SIG-M5 treated with dmso at 0.1 percent for 504 hours (cell line): ENCODE results near the gene MGAT4C.
A peak's percentile ranks its signal among the peaks of the same experiment; 100 is the strongest.

Source experiments
- DNase-seq: peaks from one replicate; lab custom pipeline; 2025; ENCODE audit not compliant: unreplicated experiment; lab: John Stamatoyannopoulos, UW

The MGAT4C gene

DNA sequence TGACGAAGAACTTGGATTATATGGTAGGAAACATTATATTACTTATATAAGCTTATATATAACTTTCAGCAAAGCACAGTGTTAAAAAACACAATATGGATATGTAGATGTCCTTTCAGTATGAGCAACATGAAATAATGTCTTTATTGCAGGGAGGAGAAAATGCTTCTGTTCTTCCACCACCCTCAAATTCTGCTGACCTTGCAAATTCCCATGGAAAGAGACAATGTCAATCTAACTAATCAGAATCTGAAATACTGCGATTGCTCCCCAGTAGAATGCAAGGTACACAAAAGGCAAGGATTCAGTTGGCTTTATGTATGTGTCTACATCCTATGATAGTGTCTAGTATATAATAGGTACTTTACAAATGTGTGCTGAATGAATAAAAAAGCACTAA lies 26.4 kb downstream of the MGAT4C start:
- DNase-seq = no peak

DNA sequence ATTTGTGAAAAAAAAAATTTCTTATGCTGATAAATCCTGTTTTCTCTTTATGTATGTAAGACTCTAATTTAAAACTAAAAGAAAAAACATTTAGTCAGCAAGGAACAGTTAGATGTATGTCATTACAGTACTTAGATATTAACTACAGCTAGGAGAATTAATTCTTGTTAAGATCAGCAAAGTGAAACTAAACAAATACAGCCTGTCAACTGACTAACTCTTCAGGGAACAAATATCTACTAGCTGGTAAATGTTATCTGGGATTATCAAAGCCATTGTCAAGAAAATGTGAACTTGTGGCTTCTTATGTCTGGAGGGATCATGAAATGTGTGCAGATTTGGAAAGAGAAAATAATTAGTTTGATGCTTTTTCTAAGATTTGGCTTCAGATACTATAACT lies 27.5 kb downstream of the MGAT4C start:
- no peak for DNase-seq

DNA sequence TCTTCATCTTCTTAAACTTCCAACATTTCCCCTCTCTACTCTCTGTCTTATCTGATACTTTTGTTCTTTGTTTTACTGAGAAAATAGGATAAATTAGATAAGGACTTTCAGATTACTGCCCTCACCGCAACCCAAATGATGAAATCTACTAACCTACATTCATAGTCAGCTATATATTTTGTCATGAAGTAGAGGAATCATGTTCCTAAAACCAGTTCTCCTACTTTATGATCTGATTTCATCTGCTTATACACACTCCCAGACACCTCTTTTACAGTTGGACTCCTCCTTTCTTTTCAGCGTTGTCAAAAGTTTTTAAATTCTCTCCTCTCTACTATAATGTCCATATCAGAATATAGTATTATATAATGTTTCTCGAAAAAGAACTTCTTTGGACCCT lies 29.7 kb downstream of the MGAT4C start:
- peak; percentile 2 for DNase-seq

DNA sequence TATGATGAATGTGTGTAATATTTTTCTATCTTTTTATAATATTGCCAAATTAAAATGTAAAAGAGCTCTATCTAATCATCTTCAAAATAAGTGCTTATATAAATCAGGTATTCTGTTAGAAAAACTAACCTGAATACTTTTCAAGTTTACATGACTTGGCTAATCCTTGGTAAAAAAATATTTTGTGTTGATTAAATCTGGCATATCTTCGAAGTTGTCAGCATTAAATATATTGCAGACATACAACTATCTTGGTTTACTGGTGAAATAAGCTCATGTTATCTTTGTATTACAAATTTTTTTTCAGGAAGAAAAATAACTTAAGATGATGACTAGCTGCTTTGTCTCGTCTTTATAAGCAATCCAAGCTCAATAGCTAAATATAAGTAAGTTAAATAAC lies 39.6 kb downstream of the MGAT4C start:
- DNase-seq = no peak

DNA sequence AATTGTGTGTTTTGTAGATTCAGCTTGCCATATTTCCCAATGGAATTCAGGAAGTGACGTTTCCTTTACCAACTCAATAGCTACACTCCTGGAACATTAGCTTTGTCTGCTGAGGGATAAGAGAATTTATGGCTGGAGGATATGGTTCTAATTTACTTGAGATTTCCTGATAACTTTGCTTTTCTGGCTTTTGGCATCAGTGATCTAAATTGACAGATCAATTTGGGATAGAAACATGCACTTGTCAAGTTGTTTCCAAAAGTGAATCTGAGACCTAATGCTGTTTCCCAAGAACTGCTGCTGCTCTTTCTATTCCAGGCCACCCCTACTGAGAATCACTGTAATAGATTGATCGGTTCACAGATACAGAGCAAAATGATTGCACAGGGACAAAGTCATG lies 43.2 kb downstream of the MGAT4C start:
- DNase-seq = no peak

DNA sequence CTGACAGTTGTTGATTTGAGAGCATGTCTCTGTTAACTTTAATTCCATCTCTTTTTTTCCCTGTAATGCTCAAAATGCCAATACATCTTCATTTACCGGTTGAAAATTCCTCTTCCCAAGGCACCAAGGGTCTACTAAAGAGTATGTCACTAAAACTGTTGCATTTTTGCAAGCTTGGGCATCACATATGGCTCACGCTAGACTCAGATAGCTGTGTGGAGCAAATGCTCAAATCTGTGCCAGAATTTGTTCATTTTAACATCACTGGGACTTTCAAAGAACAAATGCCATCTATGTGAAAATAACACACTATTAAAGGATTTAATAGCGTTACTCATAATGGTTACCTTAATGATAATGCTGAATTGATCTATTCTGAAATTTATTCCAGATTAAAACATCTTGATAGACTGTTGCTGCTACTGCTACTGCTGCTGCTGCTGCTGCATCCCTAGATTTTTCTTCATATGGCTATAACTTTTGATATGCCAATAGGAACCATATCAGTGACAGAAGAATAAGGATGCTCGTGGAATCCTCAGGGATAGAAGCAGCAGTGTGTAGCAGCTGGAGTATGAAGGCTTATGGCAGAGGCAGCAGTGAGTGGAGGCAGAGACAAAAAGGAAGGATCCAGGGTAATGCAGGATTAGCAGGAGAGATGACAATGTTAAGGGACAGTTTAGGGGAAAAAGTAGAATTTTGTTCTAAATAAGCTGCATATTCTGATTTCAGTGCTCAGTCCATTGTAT lies 57.3 kb downstream of the MGAT4C start:
- DNase-seq = no peak

DNA sequence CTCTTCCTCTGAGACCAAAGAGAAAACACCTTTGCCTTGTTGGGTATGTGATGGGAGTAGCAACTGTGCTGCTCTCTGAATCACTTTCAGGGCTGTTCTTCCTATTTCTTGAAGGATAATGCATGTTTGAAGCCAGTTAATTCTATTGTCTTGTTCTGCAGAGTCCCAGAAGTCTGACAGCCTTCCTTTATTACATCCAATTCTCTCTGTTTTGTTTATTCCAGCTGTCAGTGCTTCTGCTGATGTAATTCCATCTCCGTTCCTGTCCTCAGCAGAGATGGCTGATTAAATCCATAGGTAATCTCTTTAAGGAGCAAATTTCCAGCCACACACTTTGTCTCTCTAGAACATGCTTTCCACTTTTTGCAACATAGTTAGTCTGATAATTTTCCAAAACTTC lies 59.7 kb downstream of the MGAT4C start:
- no peak for DNase-seq

DNA sequence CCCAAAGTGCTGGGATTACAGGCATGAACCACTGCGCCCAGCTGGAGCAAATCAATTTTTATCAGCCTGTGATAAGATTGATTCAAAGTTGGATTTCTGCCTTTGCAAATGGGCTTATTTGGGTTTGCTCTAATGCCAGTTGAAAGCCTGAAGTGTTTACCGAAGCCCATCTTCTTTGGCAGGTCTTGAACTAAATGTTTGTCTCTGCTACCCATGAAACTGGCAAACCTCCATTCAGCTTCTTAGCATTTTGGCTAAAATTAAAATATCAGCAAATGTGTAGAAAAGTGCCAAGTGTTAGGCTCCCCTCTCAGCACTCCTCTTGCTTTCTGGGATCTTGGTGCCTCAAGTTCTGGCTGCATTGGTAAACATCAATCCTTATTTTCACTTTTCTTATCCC lies 61.5 kb downstream of the MGAT4C start:
- no peak for DNase-seq

DNA sequence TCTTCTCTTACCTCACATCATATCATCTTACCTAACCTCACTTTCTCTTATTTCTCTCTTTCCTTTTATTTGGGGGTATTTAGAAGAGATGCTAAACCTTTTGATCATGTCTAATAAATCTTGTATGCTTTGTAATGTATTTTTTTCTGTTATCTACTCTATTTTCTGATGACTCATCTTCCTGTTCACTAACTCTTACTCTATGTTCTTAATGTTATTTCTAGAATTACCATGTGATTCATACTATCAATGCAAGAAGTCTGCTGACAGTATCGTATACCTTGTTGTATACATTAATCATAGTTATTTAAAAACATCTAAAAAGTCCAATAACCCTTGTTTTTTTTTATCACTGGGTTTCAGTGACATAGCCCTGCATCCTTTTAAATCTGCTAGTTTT lies 62.3 kb downstream of the MGAT4C start:
- DNase-seq = no peak

DNA sequence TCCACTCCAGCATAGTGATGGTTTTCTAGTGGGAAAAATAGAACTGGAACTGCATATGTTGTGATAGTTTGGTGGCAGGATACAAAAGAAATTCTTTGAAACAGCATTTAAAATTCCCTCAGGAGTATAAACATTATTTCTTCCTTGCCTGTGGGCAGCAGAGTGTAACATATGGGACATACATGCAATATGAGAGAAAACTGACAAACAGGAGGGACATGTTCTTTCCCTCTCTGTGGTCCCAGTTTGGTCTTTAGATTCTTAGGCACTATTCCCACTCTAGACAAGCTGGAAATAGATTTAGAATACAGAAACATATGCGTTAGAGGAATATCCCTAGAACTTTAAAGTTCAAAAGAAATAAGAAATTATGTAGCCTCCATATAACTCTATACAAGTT lies 68.0 kb downstream of the MGAT4C start:
- no peak for DNase-seq

DNA sequence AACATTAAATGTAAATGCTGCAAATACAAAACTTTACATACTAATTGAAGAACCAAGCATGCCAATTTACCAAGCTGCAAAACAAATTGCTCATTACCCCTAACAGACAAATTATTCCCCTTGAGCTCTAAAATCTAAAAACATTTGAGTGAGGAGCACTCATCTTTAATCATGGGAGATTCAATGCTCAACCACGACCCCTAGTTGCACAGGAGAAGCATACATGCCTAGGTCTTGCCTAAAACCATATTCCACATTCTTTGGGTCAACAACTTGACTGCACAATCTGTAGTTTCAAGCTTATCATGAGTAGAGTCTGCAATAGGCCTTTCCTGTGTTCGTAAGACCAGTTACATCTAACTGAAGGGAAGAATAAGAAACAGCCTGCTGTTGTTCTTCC lies 69.7 kb downstream of the MGAT4C start:
- no peak for DNase-seq

DNA sequence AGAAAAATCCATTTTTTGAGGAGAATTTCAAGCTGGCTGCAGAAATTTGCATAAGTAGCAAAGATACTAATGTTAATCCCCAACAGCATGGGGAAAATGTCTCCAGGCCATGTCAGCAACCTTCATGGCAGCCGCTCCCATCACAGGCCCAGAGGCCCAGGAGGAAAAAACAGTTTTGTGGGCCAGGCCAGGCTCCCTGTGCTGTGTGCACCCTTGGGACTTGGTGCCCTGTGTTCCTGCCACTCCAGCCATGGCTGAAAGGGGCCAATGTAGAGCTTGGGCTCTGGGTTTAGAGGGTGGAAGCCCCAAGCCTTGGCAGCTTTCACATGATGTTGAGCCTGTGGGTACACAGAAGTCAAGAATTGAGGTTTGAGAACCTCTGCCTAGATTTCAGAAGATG lies 76.3 kb downstream of the MGAT4C start:
- DNase-seq = no peak

DNA sequence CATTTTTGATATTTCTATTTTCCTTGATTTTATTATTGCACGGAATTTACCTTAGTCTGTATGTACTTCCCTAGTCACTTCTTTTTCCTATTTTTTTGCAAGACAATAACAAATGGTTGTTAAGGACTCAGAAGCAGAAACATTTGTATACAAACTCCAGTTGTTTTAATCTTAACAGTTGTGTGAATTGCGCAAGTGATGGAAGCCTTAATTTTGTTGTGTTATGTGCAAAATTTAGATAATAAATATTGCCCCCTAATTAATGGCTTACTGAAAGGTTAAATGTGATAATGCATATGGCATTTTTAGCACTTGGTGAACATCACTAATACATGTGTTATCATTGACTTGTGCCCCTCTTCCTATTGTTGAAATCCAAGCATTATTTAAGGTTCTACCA lies 82.0 kb downstream of the MGAT4C start:
- no peak for DNase-seq

DNA sequence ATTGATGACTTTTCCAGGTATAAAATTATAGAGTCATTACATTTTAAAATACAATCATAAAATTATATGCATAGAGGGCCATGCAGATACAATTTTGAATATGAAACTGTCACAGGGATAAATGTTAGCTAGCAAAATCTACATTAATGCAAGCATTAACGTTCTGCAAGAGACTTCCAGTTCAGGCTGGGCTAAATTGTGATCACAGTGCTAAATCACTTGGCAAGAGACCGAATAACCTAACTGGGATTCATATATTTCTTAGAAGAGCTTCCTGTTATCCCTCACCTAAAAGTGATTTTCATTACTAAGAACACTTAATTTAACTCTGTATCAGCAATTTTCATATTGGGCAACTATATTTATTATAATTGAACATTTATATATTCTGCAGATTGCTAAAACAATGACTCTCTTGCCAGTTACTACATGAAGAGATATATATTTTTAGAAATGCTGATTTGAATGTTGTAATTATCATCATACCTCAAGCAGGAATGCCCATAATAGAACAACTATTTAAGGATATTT lies 83.2 kb downstream of the MGAT4C start:
- no peak for DNase-seq

DNA sequence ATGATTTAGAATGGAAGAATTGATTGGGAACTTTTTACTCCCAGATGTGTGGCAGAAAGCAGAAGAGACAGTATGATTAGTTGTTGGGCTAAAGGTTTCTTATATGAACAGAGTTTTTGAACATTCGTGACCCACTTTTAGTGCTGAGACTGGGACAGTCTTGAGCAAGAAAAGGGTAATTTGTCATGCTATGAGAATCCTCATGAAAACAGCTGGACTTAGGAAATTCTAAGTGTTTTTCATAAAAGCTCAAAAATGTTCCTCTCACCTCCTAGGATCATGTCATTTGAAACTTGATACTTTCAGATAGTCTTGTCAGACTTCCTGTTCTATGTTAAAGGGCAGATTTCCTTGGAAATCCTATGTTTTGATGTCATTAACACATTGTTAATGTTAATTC lies 86.1 kb downstream of the MGAT4C start:
- DNase-seq = no peak

DNA sequence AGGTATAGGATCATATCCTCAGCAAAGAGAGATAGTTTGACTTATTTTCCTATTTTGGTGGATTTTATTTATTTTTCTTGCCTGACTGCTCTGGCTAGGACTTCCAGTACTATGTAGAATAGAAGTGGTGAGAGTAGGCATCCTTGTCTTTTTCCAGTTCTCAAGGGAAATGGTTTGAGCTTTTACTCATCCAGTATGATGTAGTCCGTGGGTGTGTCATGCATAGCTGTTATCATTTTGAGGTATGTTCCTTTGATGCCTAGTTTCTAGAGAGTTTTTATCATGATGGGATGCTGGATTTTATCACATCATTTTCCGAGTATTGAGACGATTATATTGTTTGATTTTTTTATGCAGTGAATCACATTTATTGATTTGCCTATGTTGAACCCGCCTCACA lies 97.2 kb downstream of the MGAT4C start:
- DNase-seq = no peak

DNA sequence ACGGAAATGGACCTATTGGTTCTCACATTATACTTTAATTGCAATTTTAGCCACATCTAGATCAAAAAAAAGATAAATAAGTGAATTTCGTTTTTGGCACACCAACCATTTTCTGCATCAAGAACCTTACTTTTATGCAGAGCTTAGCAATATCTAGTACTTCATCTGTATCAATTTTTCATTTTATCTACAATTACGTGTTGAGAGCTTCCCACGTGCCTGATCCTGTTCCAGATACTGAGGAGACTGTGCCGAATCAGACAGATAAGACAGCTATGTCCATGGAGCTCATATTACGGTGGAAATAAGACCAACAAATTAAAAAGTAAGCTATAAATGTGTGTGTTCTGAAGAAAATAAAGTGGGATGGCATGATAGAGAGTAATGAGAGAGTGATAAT lies 101.6 kb downstream of the MGAT4C start:
- DNase-seq = no peak

DNA sequence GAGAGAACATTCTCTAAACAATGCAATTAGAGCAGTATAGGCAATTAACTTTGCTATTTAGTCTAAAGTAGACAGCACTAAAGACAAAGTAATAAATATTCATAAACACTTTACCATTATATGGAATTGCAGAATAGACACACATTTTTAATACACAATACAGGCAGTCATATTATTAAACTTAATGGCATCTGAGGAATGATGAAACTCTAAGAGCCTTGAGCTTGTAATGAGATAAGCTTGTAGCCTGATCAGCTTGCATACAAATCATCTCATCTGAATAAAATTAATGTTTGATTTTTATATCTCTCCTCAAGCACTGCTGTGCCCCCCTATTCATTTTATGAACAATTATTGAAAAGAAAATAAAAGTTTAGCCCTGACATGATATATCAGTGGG lies 107.6 kb downstream of the MGAT4C start:
- no peak for DNase-seq

DNA sequence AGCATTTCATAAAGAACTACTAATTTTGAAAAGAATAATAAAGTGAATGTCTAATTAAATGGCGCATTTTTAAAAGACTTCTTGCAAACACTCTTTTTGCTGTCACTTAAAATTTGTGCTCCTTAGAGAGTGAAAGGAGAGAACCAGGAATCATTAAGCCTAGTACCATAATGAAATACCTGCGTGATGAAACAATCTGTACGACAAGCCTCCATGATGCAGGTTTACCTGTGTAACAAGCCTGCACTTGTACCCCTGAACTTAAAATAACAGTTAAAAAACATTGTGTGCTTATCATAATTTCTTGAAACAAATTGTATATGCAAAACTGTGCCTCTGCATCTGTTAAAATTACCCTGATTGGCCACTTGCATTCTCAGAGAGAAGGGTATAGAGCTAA lies 108.1 kb downstream of the MGAT4C start:
- no peak for DNase-seq

DNA sequence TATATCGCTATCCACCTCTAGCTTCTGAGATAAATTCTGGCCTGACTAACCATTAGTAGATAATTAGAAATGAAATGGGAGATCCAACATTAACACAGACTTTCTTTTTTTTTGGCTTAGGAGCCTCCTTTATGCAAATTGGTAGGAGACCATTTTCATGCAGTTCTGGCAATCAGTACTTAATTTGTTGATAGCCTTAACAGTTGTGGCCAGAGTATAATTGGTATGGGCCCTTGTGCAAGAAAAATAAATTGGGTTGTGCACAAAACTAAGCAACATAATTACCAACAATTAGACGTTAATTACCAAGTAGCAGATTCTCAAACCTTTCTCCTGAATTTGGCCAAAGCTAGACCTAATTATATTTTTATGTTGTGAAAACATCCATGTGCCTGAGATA lies 111.0 kb downstream of the MGAT4C start:
- DNase-seq = no peak

DNA sequence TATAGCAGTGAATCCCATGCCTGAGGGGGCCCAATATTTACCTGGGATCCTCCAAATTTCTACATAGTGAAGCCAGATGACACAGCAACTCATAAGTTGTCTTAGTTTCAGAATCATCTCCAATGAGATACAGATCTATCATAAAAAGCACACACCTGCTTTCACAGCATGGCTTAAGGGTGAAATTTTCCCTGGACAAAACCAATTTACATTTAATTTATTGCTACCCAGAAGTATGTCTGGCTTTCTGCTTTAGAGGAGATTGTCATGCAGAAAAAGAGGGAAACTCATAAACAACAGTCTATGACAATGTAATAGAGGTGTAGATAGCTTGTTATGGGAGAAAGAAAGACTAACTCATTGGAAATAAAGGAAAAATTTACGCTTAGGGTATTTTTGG lies 113.0 kb downstream of the MGAT4C start:
- DNase-seq = no peak

DNA sequence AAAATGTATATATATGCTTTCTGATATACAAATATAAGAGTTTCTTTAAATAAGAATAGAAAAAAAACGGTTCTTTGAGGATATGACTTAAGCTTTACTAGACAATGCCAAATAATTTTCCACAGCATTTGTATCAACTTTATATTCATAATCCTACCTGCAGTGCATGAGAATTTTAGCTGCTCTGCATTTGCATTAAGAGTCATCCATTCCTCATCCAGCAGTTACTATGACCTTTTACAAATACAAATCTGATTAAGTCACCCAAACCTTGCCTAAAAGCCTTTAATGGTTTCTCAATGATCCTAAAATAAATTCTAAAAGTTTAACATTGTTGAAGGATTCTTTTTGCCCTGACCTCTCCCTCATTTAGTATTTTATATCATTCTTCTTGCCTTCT lies 116.5 kb downstream of the MGAT4C start:
- no peak for DNase-seq

DNA sequence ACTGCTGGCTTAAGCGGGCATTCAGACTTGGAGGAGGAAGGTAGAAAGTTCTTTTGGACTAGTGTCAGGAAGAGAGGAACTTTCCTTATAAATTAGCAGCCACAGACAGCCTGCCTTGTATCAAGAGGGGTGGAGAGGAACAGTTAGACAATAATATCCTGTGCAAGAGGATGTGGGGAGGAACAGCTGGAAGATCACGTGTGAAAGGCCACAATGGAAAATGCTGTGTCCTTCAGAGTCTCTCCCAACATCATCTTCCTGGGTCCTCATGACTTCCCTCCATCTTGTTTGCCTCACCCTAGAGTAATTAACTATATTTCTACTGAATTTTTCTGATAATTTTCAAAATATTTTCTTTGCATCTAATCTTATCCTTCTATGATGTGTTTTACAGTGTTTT lies 117.4 kb downstream of the MGAT4C start:
- no peak for DNase-seq
